Activated CD4-positive, alpha-beta T cell treated with anti-CD3 and anti-CD28 coated beads, Interleukin-2, Interleukin-6, amounts not matched to agents 100 ng/mL and 50 ng/mL, durations not matched to agents 16 hours and 8 hours (primary cell): ENCODE data around the gene TMEM260.
A peak's percentile ranks its signal among the peaks of the same experiment; 100 is the strongest.

ENCODE experiments used
- DNase-seq: peaks from one replicate; pipeline ENCODE4 v3.0.0-alpha.2; 2020

The TMEM260 gene

GRCh38 chr14:56579345-56580220, at the start of gene TMEM260:
Gene TMEM260 (plus strand): TSS chr14:56579798. CDS start chr14:56579915, 117 bp downstream.
- DNase-seq = peak; percentile 93

GRCh38 chr14:56532546-56532945, 47.1 kb upstream of the TMEM260 start:
- no peak for DNase-seq

- no peak for DNase-seq
Observed at GRCh38 chr14:56534656-56535055, 44.9 kb upstream of the TMEM260 start.

GRCh38 chr14:56539862-56540261, 39.7 kb upstream of the TMEM260 start:
- no peak for DNase-seq

- DNase-seq = no peak
Observed at GRCh38 chr14:56543436-56543835, 36.2 kb upstream of the TMEM260 start.

GRCh38 chr14:56549721-56550120, 29.9 kb upstream of the TMEM260 start:
- DNase-seq = no peak

GRCh38 chr14:56552615-56553014, 27.0 kb upstream of the TMEM260 start:
- no peak for DNase-seq

GRCh38 chr14:56554301-56554700, 25.3 kb upstream of the TMEM260 start:
- no peak for DNase-seq

GRCh38 chr14:56555921-56556570, 23.6 kb upstream of the TMEM260 start:
- peak; percentile 7 for DNase-seq

- no peak for DNase-seq
Observed at GRCh38 chr14:56559182-56559581, 20.4 kb upstream of the TMEM260 start.

GRCh38 chr14:56561606-56562005, 18.0 kb upstream of the TMEM260 start:
- DNase-seq = no peak

- no peak for DNase-seq
Observed at GRCh38 chr14:56562883-56563282, 16.7 kb upstream of the TMEM260 start.

GRCh38 chr14:56569174-56569573, 10.4 kb upstream of the TMEM260 start:
- no peak for DNase-seq

GRCh38 chr14:56570295-56570694, 9.3 kb upstream of the TMEM260 start:
- DNase-seq = no peak

- no peak for DNase-seq
Observed at GRCh38 chr14:56580221-56580711, 668 bp downstream of the TMEM260 start.

GRCh38 chr14:56581041-56581727, 1.6 kb downstream of the TMEM260 start:
- DNase-seq = no peak

GRCh38 chr14:56585461-56586084, 6.0 kb downstream of the TMEM260 start:
- DNase-seq = no peak

- no peak for DNase-seq
Observed at GRCh38 chr14:56587701-56588100, 8.1 kb downstream of the TMEM260 start.

- no peak for DNase-seq
Observed at GRCh38 chr14:56590535-56590960, 10.9 kb downstream of the TMEM260 start.

GRCh38 chr14:56592746-56593544, 13.3 kb downstream of the TMEM260 start:
- DNase-seq = no peak

GRCh38 chr14:56594428-56594827, 14.8 kb downstream of the TMEM260 start:
- no peak for DNase-seq

GRCh38 chr14:56598519-56598918, 18.9 kb downstream of the TMEM260 start:
- DNase-seq = no peak
